Jurkat, Clone E6-1 (cell line): Measurements from ENCODE around the gene LILRB4.
"Not testable (repeated sequence)": the region's sequence is repeated elsewhere in the genome, so short reads cannot be mapped to it uniquely, and the experiment has no call there.

Experiments
- DNase-seq: peaks from one replicate; pipeline ENCODE4 v3.0.0-alpha.2; 2011; ENCODE audit warnings: low read depth, low spot score
- H3K4me3 ChIP-seq: 2 replicates; pipeline ENCODE4 v1.5.1; 2011; ENCODE audit warnings: mild to moderate bottlenecking, low read length, control low read depth, moderate library complexity

LILRB4 gene

GRCh38 chr19:54681596-54681995, 18.8 kb downstream of the LILRB4 start:
- not testable (repeated sequence) for DNase-seq, H3K4me3 ChIP-seq

- H3K4me3 ChIP-seq = no peak overlapping the region
- no peak for DNase-seq
These were observed 19.6 kb downstream of the LILRB4 start for GRCh38 chr19:54682306-54682856.

- DNase-seq = peak; percentile 69
- no peak overlapping the region for H3K4me3 ChIP-seq
These were observed 21.7 kb downstream of the LILRB4 start for GRCh38 chr19:54684527-54684926.

GRCh38 chr19:54691582-54692297, 29.0 kb downstream of the LILRB4 start:
- H3K4me3 ChIP-seq = no peak overlapping the region
- DNase-seq = no peak

GRCh38 chr19:54692298-54692615, 29.5 kb downstream of the LILRB4 start:
- H3K4me3 ChIP-seq = no peak overlapping the region
- no peak for DNase-seq

GRCh38 chr19:54694648-54695047, 31.9 kb downstream of the LILRB4 start:
- H3K4me3 ChIP-seq = no peak overlapping the region
- no peak for DNase-seq

GRCh38 chr19:54696117-54696548, 33.3 kb downstream of the LILRB4 start:
- H3K4me3 ChIP-seq = no peak overlapping the region
- no peak for DNase-seq

- no peak for DNase-seq
- no peak overlapping the region for H3K4me3 ChIP-seq
These were observed 34.0 kb downstream of the LILRB4 start for GRCh38 chr19:54696766-54697165.

GRCh38 chr19:54697716-54698115, 34.9 kb downstream of the LILRB4 start:
- H3K4me3 ChIP-seq, DNase-seq: not testable (repeated sequence)

GRCh38 chr19:54704928-54705327, 42.1 kb downstream of the LILRB4 start:
- DNase-seq = no peak
- H3K4me3 ChIP-seq = no peak overlapping the region

- H3K4me3 ChIP-seq = no peak overlapping the region
These were observed 45.2 kb downstream of the LILRB4 start for GRCh38 chr19:54707962-54708361.

GRCh38 chr19:54708781-54709180, 46.0 kb downstream of the LILRB4 start:
- no peak overlapping the region for H3K4me3 ChIP-seq
- DNase-seq = no peak

More at GRCh38 chr19:54707962-54708361, 45.2 kb downstream of the LILRB4 start:
- peak; percentile 59 for DNase-seq

- no peak overlapping the region for H3K4me3 ChIP-seq
- DNase-seq = no peak
These were observed 46.6 kb downstream of the LILRB4 start for GRCh38 chr19:54709212-54709948.

GRCh38 chr19:54709956-54710355, 47.2 kb downstream of the LILRB4 start:
- not testable (repeated sequence) for DNase-seq, H3K4me3 ChIP-seq
